Aorta (tissue), 5 donors: ENCODE measurements around the gene RPL18. TPM values are rescaled to one million over a fixed set of nuclear protein-coding genes. Genes with fewer than 3 reads are reported as not detected.
A peak's percentile ranks its signal among the peaks of the same experiment; 100 is the strongest.

Experiments
- ATAC-seq: fragments of 200-7000 bp; cut with Tn5 transposase; one replicate; pipeline ENCODE4 v1.9.1; 2022; ENCODE audit warnings: moderate library complexity; ENCODE audit not compliant: low FRiP score
- DNase-seq, 2 donors: peaks; one replicate each; pipeline ENCODE4 v3.0.0-alpha.2; 2020
- H3K27ac ChIP-seq, 2 donors: one replicate each; pipeline ENCODE4 v1.5.1; 2013; ENCODE audit warnings: low read length in 2 of 2, mild to moderate bottlenecking in 2 of 2, moderate library complexity in 2 of 2, control low read depth in 1 of 2, inconsistent platforms in 1 of 2, low read depth in 1 of 2
- H3K27me3 ChIP-seq, 2 donors: one replicate each; pipeline ENCODE4 v1.6.1; 2013; ENCODE audit warnings: control low read depth in 1 of 2, low read length in 1 of 2, mild to moderate bottlenecking in 1 of 2, moderate library complexity in 1 of 2; ENCODE audit not compliant: insufficient read depth in 2 of 2, control insufficient read depth in 1 of 2
- H3K36me3 ChIP-seq, 2 donors: one replicate each; pipeline ENCODE4 v1.6.1; 2013; ENCODE audit warnings: control low read depth in 1 of 2, low read length in 1 of 2, mild to moderate bottlenecking in 1 of 2; ENCODE audit not compliant: insufficient read depth in 2 of 2, control insufficient read depth in 1 of 2
- H3K4me1 ChIP-seq, 2 donors: one replicate each; pipeline ENCODE4 v1.6.1; 2013; ENCODE audit warnings: low read length in 2 of 2, control low read depth in 1 of 2, mild to moderate bottlenecking in 1 of 2, moderate library complexity in 1 of 2; ENCODE audit not compliant: insufficient read depth in 2 of 2, control insufficient read depth in 1 of 2
- H3K4me3 ChIP-seq, 2 donors: one replicate each; pipeline ENCODE4 v1.5.1; 2013; ENCODE audit warnings: low read length in 2 of 2, control low read depth in 1 of 2, mild to moderate bottlenecking in 1 of 2
- H3K9me3 ChIP-seq: one replicate; pipeline ENCODE4 v1.6.1; 2013; ENCODE audit warnings: mild to moderate bottlenecking, low read length; ENCODE audit not compliant: control insufficient read depth
- WGBS, 2 donors: extraction: QIAGEN DNeasy Blood & Tissue Kit; methylation state at CpG; one replicate each; pipeline ENCODE4 v1.1.7; 2013; 5-methylcytosine and 5-hydroxymethylcytosine counted together
- intact Hi-C, 2 donors: fragments of 100-400 bp; cut with DNase I; formaldehyde crosslinking; loops; one replicate each; pipeline versions ENCODE4 v1.14.2 to v1.15.0; 2022
- polyA plus RNA-seq, 2 donors: library from polyadenylated mRNA; stranded (reverse); fragments of 200-250 nt; gene quantifications; one replicate each; pipeline ENCODE4 v1.2.3, GENCODE V29; 2013
- total RNA-seq, 2 donors: library from RNA; stranded (reverse); fragmentation: NEBNext Ultra II Directional; extraction: Animal tissue kit (Norgen Biotek cat#: 25700); gene quantifications; one replicate each; pipeline ENCODE4 v1.2.1, GENCODE V29; 2021
- donor health status: healthy with polysubstance abuse.
- donor health status: Bipolar disorder and iron deficiency.
- donor health status: DM: no; HTN: no; CAD: no.
- donor health status: DM: no; HTN: no; CAD: no.
- donor health status: DM: yes; HTN: yes; CAD: no.

Gene RPL18
- total and polyA plus RNA-seq, 4 donors, result 900 to 2,376 (median 1,541) TPM

DNA sequence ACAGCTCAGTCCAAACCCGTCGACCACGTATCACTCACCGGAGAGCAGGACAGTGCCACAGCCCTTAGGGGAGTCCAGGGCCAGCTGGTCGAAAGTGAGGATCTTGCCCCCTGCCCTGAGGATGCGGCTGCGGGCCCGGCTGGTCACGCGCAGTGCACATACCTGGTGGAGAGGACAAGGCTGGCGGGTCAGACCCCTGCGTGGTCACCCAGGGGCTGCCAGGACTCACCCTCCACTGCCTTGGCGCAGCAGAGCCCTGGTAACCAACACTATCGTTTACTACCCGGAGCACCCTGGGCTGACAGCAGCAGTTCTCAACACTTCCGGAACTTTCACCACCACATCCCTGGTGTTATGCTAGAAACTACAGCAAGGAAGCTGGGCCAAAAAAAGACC is 2.9 kb downstream of the RPL18 start:
- no peaks in the 10 kb centered on the region for H3K9me3 ChIP-seq
- peak in 1 of 2 donors; percentile 75 for DNase-seq
- H3K4me1 ChIP-seq, result no peaks in the 10 kb centered on the region
- H3K4me3 ChIP-seq, result no peak overlapping the region
- no peak overlapping the region for H3K27ac ChIP-seq
- intact Hi-C loops, result no loop called here
- no peaks in the 10 kb centered on the region for H3K27me3 ChIP-seq
- H3K36me3 ChIP-seq, result peaks cover 0 to 10% of the 10 kb centered on the region in 2 donors
- WGBS, 2 donors, result 71 to 78% methylated on average over 16 of the region's 16 CpGs
- ATAC-seq, result no peak

DNA sequence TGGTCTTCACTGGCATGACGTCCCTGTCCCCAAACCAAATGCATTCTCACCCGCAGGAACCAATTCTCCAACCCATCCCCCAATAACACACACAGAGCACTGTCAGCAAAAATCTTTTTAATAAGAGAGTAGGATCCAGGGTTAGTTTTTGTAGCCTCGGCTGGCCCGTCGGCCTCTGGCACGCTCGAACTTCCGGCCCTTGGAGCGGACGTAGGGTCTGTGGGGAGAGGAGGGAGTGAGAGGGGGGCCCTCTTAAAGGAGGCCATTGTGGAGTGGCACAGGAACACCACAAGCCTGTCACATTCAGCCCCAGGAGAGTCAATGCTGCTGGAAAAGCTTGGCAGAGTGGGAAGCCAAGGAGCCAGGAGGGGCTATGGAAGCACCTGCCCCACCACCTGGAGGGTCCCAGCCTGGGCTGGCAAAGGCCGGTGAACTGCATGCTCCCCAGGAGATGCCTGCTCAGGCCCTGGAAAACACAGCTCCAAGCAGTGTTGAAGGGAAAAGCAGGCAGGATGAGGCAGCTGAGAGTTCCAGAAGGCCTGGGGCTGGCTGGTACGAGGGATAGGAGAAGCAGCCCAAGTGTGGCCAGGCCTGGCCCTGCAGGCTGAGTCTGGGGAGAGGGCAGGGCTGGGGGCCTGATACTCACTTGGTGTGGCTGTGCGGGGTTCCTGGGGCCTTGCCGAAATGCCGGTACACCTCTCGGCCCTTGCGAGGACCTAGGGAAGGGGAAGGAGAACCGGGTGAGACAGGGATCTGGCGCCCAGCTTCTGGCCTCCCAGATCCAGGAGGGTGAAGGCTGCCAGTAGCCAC is 3.5 kb downstream of the RPL18 start:
- ATAC-seq, result no peak
- no peak overlapping the region for H3K27ac ChIP-seq
- no peaks in the 10 kb centered on the region for H3K4me1 ChIP-seq
- H3K36me3 ChIP-seq, result peaks cover 0 to 10% of the 10 kb centered on the region in 2 donors
- DNase-seq, result no peak
- WGBS, 2 donors, result 63 to 69% methylated on average over 19 of the region's 19 CpGs
- no peaks in the 10 kb centered on the region for H3K27me3 ChIP-seq
- H3K4me3 ChIP-seq, result no peak overlapping the region
- H3K9me3 ChIP-seq, result no peaks in the 10 kb centered on the region
- intact Hi-C loops, result no loop called here

DNA sequence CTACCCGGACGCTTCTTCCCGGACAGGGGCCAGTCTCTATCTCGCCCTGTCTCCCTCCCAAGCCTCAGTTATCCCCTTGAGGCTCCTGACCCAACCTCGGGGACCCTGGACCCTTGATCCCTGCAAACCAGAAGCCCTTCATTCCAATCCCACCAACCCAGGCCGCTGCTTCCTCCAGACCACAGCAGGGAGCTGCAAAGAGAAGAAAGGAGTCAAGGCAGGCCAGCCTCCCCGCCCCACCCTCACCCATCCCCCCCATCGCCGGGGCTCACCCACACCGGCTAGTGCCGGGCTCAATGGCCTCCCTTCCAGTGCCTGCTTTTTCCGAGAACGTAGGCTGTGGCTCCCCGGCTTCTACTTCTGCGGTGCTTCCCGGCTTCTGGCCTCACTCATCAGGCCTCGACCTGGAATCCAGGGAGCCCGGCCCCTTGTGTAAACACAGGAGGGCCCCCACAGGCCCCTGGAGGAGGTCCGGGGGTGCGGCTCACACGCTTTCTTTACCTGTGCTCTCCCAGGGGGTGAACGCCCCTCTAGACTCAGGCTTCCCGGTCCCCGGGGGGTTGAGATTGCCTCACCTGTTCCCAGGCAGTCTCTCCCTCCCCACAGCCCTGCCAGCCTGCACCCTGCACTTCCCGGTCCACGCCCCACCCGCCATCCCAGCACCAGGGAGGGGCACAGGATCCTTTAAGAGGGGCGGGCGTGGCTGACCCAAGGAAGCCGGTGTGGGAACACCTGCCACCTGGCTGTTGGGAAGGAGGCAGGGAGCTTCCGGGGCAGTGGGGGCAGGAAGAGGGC is 4.3 kb downstream of the RPL18 start, which contains the start of gene FAM83E:
Gene FAM83E (minus strand): TSS at position 641 of the 795 bp plus-strand sequence. CDS start 1,704 bp downstream, outside the sequence.
- Histone ChIP-seq H3K9me3 (no peaks in the 10 kb centered on the region), H3K4me1 (no peaks in the 10 kb centered on the region), H3K27me3 (no peaks in the 10 kb centered on the region), H3K27ac (no peak within 1 kb of the TSS), H3K4me3 (no peak within 1 kb of the TSS), H3K36me3 (peaks cover 0 to 10% of the 10 kb centered on the region in 2 donors)
- intact Hi-C loops, result no loop called here
- 54 to 55% methylated on average over 31 of the region's 31 CpGs for WGBS, 2 donors
- DNase-seq (peak in 1 of 2 donors; percentile 77), ATAC-seq (no peak)

DNA sequence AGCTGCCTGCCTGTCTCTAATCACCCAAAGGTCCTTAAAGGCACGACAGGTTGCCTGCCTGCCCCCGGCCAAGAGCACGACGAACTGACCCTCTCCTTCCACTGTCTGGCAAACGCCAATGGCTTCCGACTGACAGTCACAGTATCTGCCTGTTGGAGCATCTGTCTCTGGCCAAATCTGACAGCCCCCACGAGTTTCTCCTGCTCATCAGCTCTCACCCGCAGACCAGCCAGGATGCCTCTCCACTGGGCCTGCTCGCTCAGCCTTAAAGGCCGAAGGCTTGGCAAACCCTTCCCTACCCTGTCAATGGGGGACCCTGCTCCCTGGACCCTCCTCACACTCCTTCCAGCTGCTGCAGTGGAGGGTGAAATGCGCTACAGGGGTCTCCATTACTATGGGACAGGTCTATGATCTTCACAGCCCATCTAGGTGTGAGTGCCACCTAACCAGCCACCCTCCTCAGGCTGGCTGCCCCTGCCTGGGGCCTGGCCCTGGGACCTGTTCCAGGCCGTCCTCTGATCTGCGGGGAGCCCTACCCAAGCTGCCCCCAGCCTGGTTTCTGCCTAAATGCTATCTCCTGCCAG is 5.0 kb downstream of the RPL18 start:
- no peak overlapping the region for H3K4me3 ChIP-seq
- H3K27me3 ChIP-seq, result no peaks in the 10 kb centered on the region
- DNase-seq (no peak), ATAC-seq (no peak)
- no peaks in the 10 kb centered on the region for H3K9me3 ChIP-seq
- H3K4me1 ChIP-seq, result no peaks in the 10 kb centered on the region
- 77% methylated on average over 13 of the region's 13 CpGs for WGBS, 2 donors
- intact Hi-C loops, result no loop called here
- peaks cover 0 to 10% of the 10 kb centered on the region in 2 donors for H3K36me3 ChIP-seq
- H3K27ac ChIP-seq, result no peak overlapping the region

DNA sequence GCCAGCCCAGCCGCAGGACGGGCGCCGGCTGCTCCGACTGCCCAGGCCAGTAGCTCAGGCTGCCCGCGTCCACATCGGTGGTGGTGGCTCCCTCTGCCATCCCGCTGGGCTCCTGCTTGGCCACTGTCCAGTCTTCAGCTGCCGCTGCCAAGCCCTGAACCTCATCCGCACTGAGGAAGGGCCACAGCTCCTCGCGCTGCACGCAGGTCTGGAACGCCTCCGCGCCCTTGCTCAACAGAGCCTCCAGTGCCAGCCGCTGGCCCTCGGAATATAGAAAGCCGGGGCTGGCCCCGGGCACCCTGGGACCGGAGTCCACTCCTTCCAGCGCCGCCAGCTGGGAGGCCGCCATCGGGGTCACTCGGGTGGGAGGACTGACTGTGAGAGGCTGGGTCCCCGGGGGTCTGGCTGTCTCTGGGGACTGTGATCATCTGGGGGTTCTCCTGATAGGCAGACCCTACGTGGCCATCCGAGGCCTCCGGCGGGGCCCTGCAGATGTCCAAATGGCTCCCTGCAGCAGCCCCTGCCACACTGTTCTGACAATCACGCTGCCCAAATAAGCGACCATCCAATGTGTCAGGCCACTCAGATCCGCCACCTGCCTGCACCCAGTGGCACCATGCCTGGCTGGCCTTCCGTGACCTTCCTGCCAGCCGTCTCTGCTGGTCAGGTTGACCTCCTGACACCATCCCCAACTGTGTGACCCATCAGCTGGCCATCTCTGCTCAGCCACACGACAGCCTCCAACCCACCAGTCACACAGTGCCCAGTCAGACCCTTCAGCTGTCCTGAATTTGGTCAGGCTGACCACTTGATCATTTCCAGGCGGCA is 5.7 kb downstream of the RPL18 start:
- intact Hi-C loops, result no loop called here
- 73 to 77% methylated on average over 39 of the region's 39 CpGs for WGBS, 2 donors
- Histone ChIP-seq H3K27ac (no peak overlapping the region), H3K4me3 (no peak overlapping the region), H3K4me1 (no peaks in the 10 kb centered on the region), H3K9me3 (no peaks in the 10 kb centered on the region), H3K27me3 (no peaks in the 10 kb centered on the region), H3K36me3 (peaks cover 0 to 10% of the 10 kb centered on the region in 2 donors)
- DNase-seq, result peak in 1 of 2 donors; percentile 79
- ATAC-seq, result peak; percentile 17

DNA sequence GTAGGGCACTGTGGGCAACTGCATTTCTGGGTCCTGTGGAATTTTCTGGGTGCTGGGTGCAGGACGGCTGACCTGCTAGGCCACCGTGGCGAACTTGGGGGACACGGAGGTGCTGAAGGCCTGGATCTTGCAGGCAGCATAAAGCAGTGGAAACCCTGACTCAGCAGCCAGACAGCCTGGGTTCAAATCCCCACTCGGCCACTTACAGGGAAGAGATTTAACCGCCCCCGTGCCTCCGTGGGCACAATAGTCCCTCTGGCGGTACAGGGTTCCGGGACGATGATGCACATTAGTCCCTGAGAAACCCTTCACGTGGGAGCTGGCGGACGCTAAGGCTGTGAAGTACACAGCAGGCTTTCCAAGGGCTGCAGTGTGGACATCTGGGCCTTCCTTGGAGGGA is 7.1 kb downstream of the RPL18 start:
- no peaks in the 10 kb centered on the region for H3K4me1 ChIP-seq
- ATAC-seq (no peak), DNase-seq (no peak)
- intact Hi-C loops, result no loop called here
- no peaks in the 10 kb centered on the region for H3K9me3 ChIP-seq
- H3K27me3 ChIP-seq, result no peaks in the 10 kb centered on the region
- 89 to 92% methylated on average over 14 of the region's 14 CpGs for WGBS, 2 donors
- H3K4me3 ChIP-seq, result no peak overlapping the region
- H3K27ac ChIP-seq, result no peak overlapping the region
- H3K36me3 ChIP-seq, result peaks cover 0 to 10% of the 10 kb centered on the region in 2 donors

DNA sequence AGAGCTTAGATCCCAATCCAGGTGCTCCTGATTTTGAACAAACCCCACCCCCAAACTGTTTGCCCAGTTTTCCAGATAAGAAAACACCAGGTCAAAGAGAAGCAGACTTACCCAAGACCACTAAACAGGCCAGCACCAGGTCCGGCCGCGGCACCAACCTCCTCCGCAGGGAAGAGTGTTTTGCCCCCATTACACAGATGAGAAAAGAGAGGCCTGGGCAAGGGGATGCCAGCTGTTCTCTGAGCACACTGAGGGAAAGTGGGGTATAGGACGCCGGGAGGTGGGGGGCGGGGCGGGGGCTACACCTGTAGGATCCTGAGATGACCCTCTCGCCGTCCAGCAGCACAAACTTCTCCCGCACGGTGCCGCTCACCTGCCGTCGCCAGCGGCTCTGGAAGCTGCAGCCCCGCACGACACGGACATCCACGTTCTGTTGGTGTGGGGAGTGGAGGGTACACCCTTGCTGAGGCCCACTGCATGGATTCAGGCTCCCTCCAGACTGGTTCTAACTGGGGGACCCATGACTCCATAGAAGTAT is 9.3 kb downstream of the RPL18 start:
- intact Hi-C loops, result no loop called here
- no peaks in the 10 kb centered on the region for H3K4me1 ChIP-seq
- 92 to 94% methylated on average over 20 of the region's 20 CpGs for WGBS, 2 donors
- no peaks in the 10 kb centered on the region for H3K27me3 ChIP-seq
- no peak overlapping the region for H3K27ac ChIP-seq
- no peaks in the 10 kb centered on the region for H3K9me3 ChIP-seq
- H3K36me3 ChIP-seq, result no peaks in the 10 kb centered on the region
- no peak overlapping the region for H3K4me3 ChIP-seq
- no peak for DNase-seq
- ATAC-seq, result no peak

DNA sequence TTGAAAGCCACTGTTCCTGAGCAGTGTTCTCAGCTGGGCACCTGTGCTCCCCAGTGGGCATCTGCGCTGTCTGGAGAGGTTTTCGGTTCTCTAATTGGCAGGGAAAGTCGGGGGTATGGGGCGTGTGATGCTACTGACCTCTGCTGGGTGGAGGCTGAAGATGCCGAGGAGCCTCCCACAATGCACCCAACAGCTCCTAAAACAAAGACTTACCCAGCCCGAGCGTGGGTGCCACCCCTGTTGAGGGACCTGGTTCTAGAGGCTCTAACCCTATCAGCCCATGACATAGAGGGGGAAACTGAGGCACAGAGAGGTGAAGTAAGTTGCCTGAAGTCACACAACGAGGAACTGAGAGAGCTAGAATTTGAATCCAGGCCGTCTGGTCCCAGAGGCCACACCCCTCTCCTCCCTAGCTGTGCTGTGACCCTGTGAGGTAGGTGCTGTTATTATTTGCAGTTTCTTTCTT is 10.1 kb downstream of the RPL18 start:
- Histone ChIP-seq H3K36me3 (no peaks in the 10 kb centered on the region), H3K9me3 (no peaks in the 10 kb centered on the region), H3K27ac (no peak overlapping the region), H3K4me1 (no peaks in the 10 kb centered on the region), H3K27me3 (no peaks in the 10 kb centered on the region), H3K4me3 (no peak overlapping the region)
- no peak for ATAC-seq
- DNase-seq, result no peak
- 30 to 34% methylated on average over 9 of the region's 9 CpGs for WGBS, 2 donors
- intact Hi-C loops, result no loop called here
